ENCODE measurements around the gene IQSEC1. TPM values are rescaled to one million over a fixed set of nuclear protein-coding genes. Genes with fewer than 3 reads are reported as not detected.

IQSEC1 gene
- total RNA-seq, 1 donor from 2014 or later, result 37.2 TPM

- DNase-seq (ENCODE audit: low spot score), result no peak
- Mint-ChIP-seq H3K27me3 (ENCODE audit: low read depth) (peaks cover 5% of the 10 kb centered on the region), H3K27ac (ENCODE audit: unreplicated experiment) (no peak overlapping the region), H3K36me3 (ENCODE audit: low read depth) (peaks cover 2% of the 10 kb centered on the region), H3K4me3 (ENCODE audit: unreplicated experiment) (no peak overlapping the region), H3K4me1 (ENCODE audit: low read depth) (peaks cover 8% of the 10 kb centered on the region), H3K9me3 (ENCODE audit: low read depth) (peaks cover 4% of the 10 kb centered on the region)
- TF ChIP-seq CTCF (IDR thresholded peaks at IDR 0.05), result no peak
Measured at GRCh38 chr3:13003608-13004007, 69.6 kb downstream of the IQSEC1 start.

- Mint-ChIP-seq H3K4me3 (ENCODE audit: unreplicated experiment) (no peak overlapping the region), H3K9me3 (ENCODE audit: low read depth) (peaks cover 4% of the 10 kb centered on the region), H3K4me1 (ENCODE audit: low read depth) (peaks cover 4% of the 10 kb centered on the region), H3K27me3 (ENCODE audit: low read depth) (no peaks in the 10 kb centered on the region), H3K36me3 (ENCODE audit: low read depth) (no peaks in the 10 kb centered on the region), H3K27ac (ENCODE audit: unreplicated experiment) (no peak overlapping the region)
- TF ChIP-seq CTCF (IDR thresholded peaks at IDR 0.05), result no peak
- DNase-seq (ENCODE audit: low spot score), result no peak
Measured at GRCh38 chr3:13002398-13003124, 70.7 kb downstream of the IQSEC1 start.

GRCh38 chr3:12999147-13000140 is 73.8 kb downstream of the IQSEC1 start:
- H3K36me3 Mint-ChIP-seq (ENCODE audit: low read depth), result no peaks in the 10 kb centered on the region

GRCh38 chr3:12998648-12999047 is 74.6 kb downstream of the IQSEC1 start:
- Mint-ChIP-seq H3K36me3 (ENCODE audit: low read depth) (no peaks in the 10 kb centered on the region), H3K4me3 (ENCODE audit: unreplicated experiment) (no peak overlapping the region), H3K4me1 (ENCODE audit: low read depth) (peaks cover 16% of the 10 kb centered on the region), H3K9me3 (ENCODE audit: low read depth) (peaks cover 4% of the 10 kb centered on the region), H3K27me3 (ENCODE audit: low read depth) (no peaks in the 10 kb centered on the region), H3K27ac (ENCODE audit: unreplicated experiment) (no peak overlapping the region)
- no peak for TF ChIP-seq CTCF (IDR thresholded peaks at IDR 0.05)
- DNase-seq (ENCODE audit: low spot score), result no peak

More at GRCh38 chr3:12999147-13000140, 73.8 kb downstream of the IQSEC1 start:
- no peak overlapping the region for H3K27ac Mint-ChIP-seq (ENCODE audit: unreplicated experiment)
- no peaks in the 10 kb centered on the region for H3K27me3 Mint-ChIP-seq (ENCODE audit: low read depth)
- no peak for TF ChIP-seq CTCF (IDR thresholded peaks at IDR 0.05)
- H3K9me3 Mint-ChIP-seq (ENCODE audit: low read depth), result peaks cover 4% of the 10 kb centered on the region
- peaks cover 16% of the 10 kb centered on the region for H3K4me1 Mint-ChIP-seq (ENCODE audit: low read depth)
- DNase-seq (ENCODE audit: low spot score), result no peak
- H3K4me3 Mint-ChIP-seq (ENCODE audit: unreplicated experiment), result no peak overlapping the region

- H3K36me3 Mint-ChIP-seq (ENCODE audit: low read depth), result no peaks in the 10 kb centered on the region
- H3K4me3 Mint-ChIP-seq (ENCODE audit: unreplicated experiment), result no peak overlapping the region
- TF ChIP-seq CTCF (IDR thresholded peaks at IDR 0.05), result no peak
- no peak overlapping the region for H3K27ac Mint-ChIP-seq (ENCODE audit: unreplicated experiment)
- peaks cover 15% of the 10 kb centered on the region for H3K4me1 Mint-ChIP-seq (ENCODE audit: low read depth)
- no peak for DNase-seq (ENCODE audit: low spot score)
- no peaks in the 10 kb centered on the region for H3K27me3 Mint-ChIP-seq (ENCODE audit: low read depth)
- H3K9me3 Mint-ChIP-seq (ENCODE audit: low read depth), result peaks cover 4% of the 10 kb centered on the region
Measured at GRCh38 chr3:12997387-12997786, 75.8 kb downstream of the IQSEC1 start.
